ENCODE data around the gene IQSEC3. TPM values are rescaled to one million over a fixed set of nuclear protein-coding genes. Genes with fewer than 3 reads are reported as not detected.
"Not testable (repeated sequence)": the region's sequence is repeated elsewhere in the genome, so short reads cannot be mapped to it uniquely, and the experiment has no call there.

IQSEC3 gene
- not detected in 2 replicates for total RNA-seq (2012; rRNA removed)

- H3K4me2 ChIP-seq (ENCODE audit: low read length), result peak within 1 kb of the TSS; percentile 41
- H3K27me3 ChIP-seq (ENCODE audit: control insufficient read depth, insufficient read depth, low read length); H3K9me3 ChIP-seq (replicated peaks; ENCODE audit: low read length); H3K36me3 ChIP-seq (ENCODE audit: insufficient read depth, low read length); H3K4me3 ChIP-seq (ENCODE audit: low read length); H3K4me1 ChIP-seq (ENCODE audit: control insufficient read depth, insufficient read depth, low read length); H3K9ac ChIP-seq (ENCODE audit: low read depth, low read length): not testable (repeated sequence)
Observed at GRCh38 chr12:66428-66781, at the start of gene IQSEC3. Gene IQSEC3, plus strand, starts transcription at chr12:66767. Its CDS starts 116 bp downstream, at chr12:66883.

DNA sequence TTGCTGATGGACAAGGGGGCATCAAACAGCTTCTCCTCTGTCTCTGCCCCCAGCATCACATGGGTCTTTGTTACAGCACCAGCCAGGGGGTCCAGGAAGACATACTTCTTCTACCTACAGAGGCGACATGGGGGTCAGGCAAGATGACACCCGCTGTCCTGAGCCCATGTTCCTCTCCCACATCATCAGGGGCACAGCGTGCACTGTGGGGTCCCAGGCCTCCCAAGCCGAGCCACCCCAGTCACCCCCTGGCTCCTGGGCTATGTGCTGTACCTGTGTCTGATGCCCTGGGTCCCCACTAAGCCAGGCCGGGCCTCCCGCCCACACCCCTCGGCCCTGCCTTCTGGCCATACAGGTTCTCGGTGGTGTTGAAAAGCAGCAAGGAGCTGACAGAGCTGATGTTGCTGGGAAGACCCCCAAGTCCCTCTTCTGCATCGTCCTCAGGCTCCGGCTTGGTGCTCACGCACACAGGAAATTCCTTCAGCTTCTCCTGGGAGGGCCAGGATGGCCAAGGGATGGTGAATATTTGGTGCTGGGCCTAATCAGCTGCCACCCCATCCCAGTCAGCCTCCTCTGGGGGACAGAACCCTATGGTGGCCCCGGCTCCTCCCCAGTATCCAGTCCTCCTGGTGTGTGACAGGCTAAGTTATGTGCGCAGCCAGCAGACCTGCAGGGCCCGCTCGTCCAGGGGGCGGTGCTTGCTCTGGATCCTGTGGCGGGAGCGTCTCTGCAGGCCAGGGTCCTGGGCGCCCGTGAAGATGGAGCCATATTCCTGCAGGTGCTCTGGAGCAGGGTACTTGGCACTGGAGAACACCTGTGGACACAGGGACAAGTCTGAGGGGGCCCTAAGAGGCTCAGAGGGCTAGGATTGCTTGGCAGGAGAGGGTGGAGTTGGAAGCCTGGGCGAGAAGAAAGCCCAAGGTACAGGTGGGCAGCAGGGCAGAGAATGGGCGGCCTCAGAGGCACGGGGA, 48.9 kb upstream of the IQSEC3 start:
- not testable (repeated sequence) for H3K9ac ChIP-seq (ENCODE audit: low read depth, low read length); H3K4me3 ChIP-seq (ENCODE audit: low read length); H3K4me2 ChIP-seq (ENCODE audit: low read length); H3K4me1 ChIP-seq (ENCODE audit: control insufficient read depth, insufficient read depth, low read length); H3K9me3 ChIP-seq (replicated peaks; ENCODE audit: low read length); H3K27me3 ChIP-seq (ENCODE audit: control insufficient read depth, insufficient read depth, low read length)
- peaks cover 14% of the 10 kb centered on the region for H3K36me3 ChIP-seq (ENCODE audit: insufficient read depth, low read length)

DNA sequence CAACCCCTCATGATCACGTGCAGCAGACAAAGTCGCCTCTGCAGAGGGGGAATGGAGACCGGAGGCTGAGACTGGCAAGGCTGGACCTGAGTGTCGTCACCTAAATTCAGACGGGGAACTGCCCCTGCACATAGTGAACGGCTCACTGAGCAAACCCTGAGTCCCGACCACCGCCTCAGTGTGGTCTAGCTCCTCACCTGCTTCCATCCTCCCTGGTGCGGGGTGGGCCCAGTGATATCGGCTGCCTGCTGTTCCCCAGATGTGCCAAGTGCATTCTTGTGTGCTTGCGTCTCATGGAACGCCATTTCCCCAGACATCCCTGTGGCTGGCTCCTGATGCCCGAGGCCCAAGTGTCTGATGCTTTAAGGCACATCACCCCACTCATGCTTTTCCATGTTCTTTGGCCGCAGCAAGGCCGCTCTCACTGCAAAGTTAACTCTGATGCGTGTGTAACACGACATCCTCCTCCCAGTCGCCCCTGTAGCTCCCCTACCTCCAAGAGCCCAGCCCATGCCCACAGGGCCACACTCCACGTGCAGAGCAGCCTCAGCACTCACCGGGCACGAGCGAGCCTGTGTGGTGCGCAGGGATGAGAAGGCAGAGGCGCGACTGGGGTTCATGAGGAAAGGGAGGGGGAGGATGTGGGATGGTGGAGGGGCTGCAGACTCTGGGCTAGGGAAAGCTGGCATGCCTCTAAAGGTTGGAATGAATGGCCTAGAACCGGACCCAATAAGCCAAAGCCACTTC, 47.6 kb upstream of the IQSEC3 start:
- H3K9me3 ChIP-seq (replicated peaks; ENCODE audit: low read length); H3K4me2 ChIP-seq (ENCODE audit: low read length); H3K27me3 ChIP-seq (ENCODE audit: control insufficient read depth, insufficient read depth, low read length); H3K4me3 ChIP-seq (ENCODE audit: low read length); H3K9ac ChIP-seq (ENCODE audit: low read depth, low read length); H3K4me1 ChIP-seq (ENCODE audit: control insufficient read depth, insufficient read depth, low read length): not testable (repeated sequence)
- H3K36me3 ChIP-seq (ENCODE audit: insufficient read depth, low read length), result peaks cover 14% of the 10 kb centered on the region

GRCh38 chr12:19906-20305, 46.7 kb upstream of the IQSEC3 start:
- not testable (repeated sequence) for H3K4me3 ChIP-seq (ENCODE audit: low read length); H3K4me1 ChIP-seq (ENCODE audit: control insufficient read depth, insufficient read depth, low read length); H3K4me2 ChIP-seq (ENCODE audit: low read length); H3K9ac ChIP-seq (ENCODE audit: low read depth, low read length); H3K27me3 ChIP-seq (ENCODE audit: control insufficient read depth, insufficient read depth, low read length); H3K9me3 ChIP-seq (replicated peaks; ENCODE audit: low read length)
- peaks cover 14% of the 10 kb centered on the region for H3K36me3 ChIP-seq (ENCODE audit: insufficient read depth, low read length)

DNA sequence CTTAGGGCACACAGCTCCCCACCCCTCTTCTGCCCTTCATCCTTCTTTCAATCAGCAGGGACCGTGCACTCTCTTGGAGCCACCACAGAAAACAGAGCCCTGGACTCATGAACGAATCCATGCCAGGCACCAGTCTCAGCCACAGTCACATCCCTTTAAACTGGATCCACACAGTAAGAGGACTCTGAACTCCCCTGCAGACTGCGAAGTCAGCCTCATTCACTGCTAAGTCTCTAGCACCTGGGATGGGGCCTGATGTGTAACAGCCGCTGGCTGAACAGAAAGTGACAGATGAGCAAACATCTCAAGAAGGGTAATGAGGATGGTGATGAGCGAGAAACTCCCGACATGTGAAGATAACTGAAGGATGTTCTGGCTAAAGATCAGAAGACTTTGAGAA, 45.8 kb upstream of the IQSEC3 start:
- Histone ChIP-seq H3K9ac (ENCODE audit: low read depth, low read length) (no peak overlapping the region), H3K4me2 (ENCODE audit: low read length) (no peak overlapping the region), H3K36me3 (ENCODE audit: insufficient read depth, low read length) (peaks cover 14% of the 10 kb centered on the region), H3K27me3 (ENCODE audit: control insufficient read depth, insufficient read depth, low read length) (no peaks in the 10 kb centered on the region), H3K4me1 (ENCODE audit: control insufficient read depth, insufficient read depth, low read length) (no peaks in the 10 kb centered on the region), H3K4me3 (ENCODE audit: low read length) (no peak overlapping the region), H3K9me3 (replicated peaks; ENCODE audit: low read length) (no peaks in the 10 kb centered on the region)

- Histone ChIP-seq H3K4me1 (ENCODE audit: control insufficient read depth, insufficient read depth, low read length) (no peaks in the 10 kb centered on the region), H3K4me3 (ENCODE audit: low read length) (no peak overlapping the region), H3K4me2 (ENCODE audit: low read length) (no peak overlapping the region), H3K9me3 (replicated peaks; ENCODE audit: low read length) (no peaks in the 10 kb centered on the region), H3K36me3 (ENCODE audit: insufficient read depth, low read length) (peaks cover 14% of the 10 kb centered on the region), H3K9ac (ENCODE audit: low read depth, low read length) (no peak overlapping the region), H3K27me3 (ENCODE audit: control insufficient read depth, insufficient read depth, low read length) (no peaks in the 10 kb centered on the region)
Observed at GRCh38 chr12:21301-22189, 45.0 kb upstream of the IQSEC3 start.

GRCh38 chr12:22190-22529, 44.4 kb upstream of the IQSEC3 start:
- Histone ChIP-seq H3K4me2 (ENCODE audit: low read length) (no peak overlapping the region), H3K27me3 (ENCODE audit: control insufficient read depth, insufficient read depth, low read length) (no peaks in the 10 kb centered on the region), H3K4me3 (ENCODE audit: low read length) (no peak overlapping the region), H3K4me1 (ENCODE audit: control insufficient read depth, insufficient read depth, low read length) (no peaks in the 10 kb centered on the region), H3K36me3 (ENCODE audit: insufficient read depth, low read length) (peaks cover 14% of the 10 kb centered on the region), H3K9me3 (replicated peaks; ENCODE audit: low read length) (no peaks in the 10 kb centered on the region), H3K9ac (ENCODE audit: low read depth, low read length) (no peak overlapping the region)

DNA sequence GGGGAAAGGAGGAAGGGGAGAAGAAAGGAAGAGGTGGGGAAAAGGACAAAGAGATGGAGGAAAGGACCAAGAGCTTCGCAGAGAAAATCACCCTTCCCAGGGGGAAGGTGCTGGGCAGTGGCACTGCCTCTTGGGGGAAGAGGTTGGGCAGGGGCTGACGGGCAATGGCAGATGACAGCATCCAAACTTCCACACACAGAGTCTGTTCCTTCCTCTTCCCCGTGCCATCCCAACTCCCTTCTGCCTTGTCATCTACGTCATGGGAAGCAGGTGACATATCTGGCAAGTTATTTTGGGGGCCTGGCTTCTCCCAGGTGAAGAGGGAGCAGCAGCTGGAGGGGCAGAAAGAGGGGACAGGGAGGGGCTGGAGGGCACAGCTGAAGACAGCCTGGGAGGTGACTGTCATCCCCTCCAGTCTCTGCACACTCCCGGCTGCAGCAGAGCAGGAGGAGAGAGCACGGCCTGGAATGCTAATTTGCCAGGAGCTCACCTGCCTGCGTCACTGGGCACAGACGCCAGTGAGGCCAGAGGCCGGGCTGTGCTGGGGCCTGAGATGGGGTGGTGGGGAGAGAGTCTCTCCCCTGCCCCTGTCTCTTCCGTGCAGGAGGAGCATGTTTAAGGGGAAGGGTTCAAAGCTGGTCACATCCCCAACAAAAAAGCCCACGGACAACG, 43.9 kb upstream of the IQSEC3 start:
- Histone ChIP-seq H3K4me1 (ENCODE audit: control insufficient read depth, insufficient read depth, low read length) (no peaks in the 10 kb centered on the region), H3K9me3 (replicated peaks; ENCODE audit: low read length) (no peaks in the 10 kb centered on the region), H3K4me2 (ENCODE audit: low read length) (no peak overlapping the region), H3K4me3 (ENCODE audit: low read length) (no peak overlapping the region), H3K36me3 (ENCODE audit: insufficient read depth, low read length) (peaks cover 14% of the 10 kb centered on the region), H3K27me3 (ENCODE audit: control insufficient read depth, insufficient read depth, low read length) (no peaks in the 10 kb centered on the region), H3K9ac (ENCODE audit: low read depth, low read length) (no peak overlapping the region)

DNA sequence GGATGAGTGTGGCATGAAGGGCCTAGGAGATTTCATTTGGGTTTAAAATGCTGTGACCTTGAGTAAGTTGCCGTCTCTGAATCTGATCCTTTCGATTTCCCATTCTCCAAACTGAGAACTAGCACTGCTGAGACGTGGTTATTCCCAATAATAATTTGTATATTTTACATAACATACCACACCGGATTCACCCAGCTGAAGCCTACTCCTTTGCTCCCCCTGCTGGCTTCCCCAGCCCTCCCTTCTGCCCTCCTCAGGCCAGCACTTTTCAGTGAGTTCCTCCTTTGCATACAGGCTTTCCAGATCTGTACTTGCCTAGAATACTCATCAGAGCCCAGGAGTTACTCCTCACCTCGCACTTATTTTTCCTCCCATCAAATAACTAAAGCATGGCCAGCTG, 38.7 kb upstream of the IQSEC3 start:
- H3K4me2 ChIP-seq (ENCODE audit: low read length); H3K9me3 ChIP-seq (replicated peaks; ENCODE audit: low read length): not testable (repeated sequence)

GRCh38 chr12:38775-39174, 27.8 kb upstream of the IQSEC3 start:
- not testable (repeated sequence) for H3K4me2 ChIP-seq (ENCODE audit: low read length); H3K4me3 ChIP-seq (ENCODE audit: low read length); H3K9ac ChIP-seq (ENCODE audit: low read depth, low read length); H3K4me1 ChIP-seq (ENCODE audit: control insufficient read depth, insufficient read depth, low read length); H3K27me3 ChIP-seq (ENCODE audit: control insufficient read depth, insufficient read depth, low read length); H3K36me3 ChIP-seq (ENCODE audit: insufficient read depth, low read length); H3K9me3 ChIP-seq (replicated peaks; ENCODE audit: low read length)

More for the DNA sequence above, 38.7 kb upstream of the IQSEC3 start:
- not testable (repeated sequence) for H3K4me3 ChIP-seq (ENCODE audit: low read length); H3K4me1 ChIP-seq (ENCODE audit: control insufficient read depth, insufficient read depth, low read length); H3K36me3 ChIP-seq (ENCODE audit: insufficient read depth, low read length); H3K9ac ChIP-seq (ENCODE audit: low read depth, low read length); H3K27me3 ChIP-seq (ENCODE audit: control insufficient read depth, insufficient read depth, low read length)
